NCI-H526 (cell line): ENCODE data around the gene FAM53A.
"Not testable (repeated sequence)": the region's sequence is repeated elsewhere in the genome, so short reads cannot be mapped to it uniquely, and the experiment has no call there.

Experiments used
- DNase-seq, 2 experiments: peaks; one replicate each; lab custom pipeline; 2025; lab: John Stamatoyannopoulos, UW

The FAM53A gene

GRCh38 chr4:1607436-1608195 is 76.5 kb downstream of the FAM53A start:
- not testable (repeated sequence) for DNase-seq

GRCh38 chr4:1604706-1605205 is 79.4 kb downstream of the FAM53A start:
- peak; percentile 71 to 88 for DNase-seq

- DNase-seq, result no peak
Measured at GRCh38 chr4:1604181-1604705, 79.9 kb downstream of the FAM53A start.

GRCh38 chr4:1603413-1604135 is 80.5 kb downstream of the FAM53A start:
- DNase-seq, result no peak

- DNase-seq, result no peak
Measured at GRCh38 chr4:1602655-1603412, 81.3 kb downstream of the FAM53A start.

- DNase-seq, result no peak
Measured at GRCh38 chr4:1601852-1602654, 82.1 kb downstream of the FAM53A start.

- no peak for DNase-seq
Measured at GRCh38 chr4:1601533-1601835, 82.6 kb downstream of the FAM53A start.

- DNase-seq, result no peak
Measured at GRCh38 chr4:1600811-1601532, 83.1 kb downstream of the FAM53A start.

- no peak for DNase-seq
Measured at GRCh38 chr4:1600211-1600780, 83.8 kb downstream of the FAM53A start.

- no peak for DNase-seq
Measured at GRCh38 chr4:1599491-1600210, 84.5 kb downstream of the FAM53A start.

GRCh38 chr4:1599026-1599481 is 85.1 kb downstream of the FAM53A start:
- no peak for DNase-seq

GRCh38 chr4:1598206-1599025 is 85.7 kb downstream of the FAM53A start:
- DNase-seq, result no peak

GRCh38 chr4:1597021-1597931 is 86.8 kb downstream of the FAM53A start:
- no peak for DNase-seq

- DNase-seq, result no peak
Measured at GRCh38 chr4:1596393-1596792, 87.7 kb downstream of the FAM53A start.

- DNase-seq, result no peak
Measured at GRCh38 chr4:1595789-1596325, 88.3 kb downstream of the FAM53A start.

- DNase-seq, result no peak
Measured at GRCh38 chr4:1594871-1595788, 89.0 kb downstream of the FAM53A start.
